SHP77 treated with DMSO at 0.1 percent for 48 hours (cell line): ENCODE data around the gene STAM2.
"Not testable (repeated sequence)": the region's sequence is repeated elsewhere in the genome, so short reads cannot be mapped to it uniquely, and the experiment has no call there.

Experiments used
- DNase-seq: peaks from one replicate; lab custom pipeline; 2025; lab: John Stamatoyannopoulos, UW

Gene STAM2

GRCh38 chr2:152106464-152106863 lies 69.1 kb downstream of the STAM2 start:
- no peak for DNase-seq

GRCh38 chr2:152103271-152103670 lies 72.3 kb downstream of the STAM2 start:
- DNase-seq = no peak

- DNase-seq = no peak
Observed at GRCh38 chr2:152100961-152101360, 74.6 kb downstream of the STAM2 start.

- no peak for DNase-seq
Observed at GRCh38 chr2:152099367-152100050, 76.1 kb downstream of the STAM2 start.

- DNase-seq = no peak
Observed at GRCh38 chr2:152098496-152099366, 76.8 kb downstream of the STAM2 start, which contains the start of gene CACNB4. TSS of gene CACNB4 (minus strand) at chr2:152099044.

- DNase-seq = no peak
Observed at GRCh38 chr2:152097801-152098495, 77.6 kb downstream of the STAM2 start.

- DNase-seq = no peak
Observed at GRCh38 chr2:152097290-152097800, 78.2 kb downstream of the STAM2 start.

- no peak for DNase-seq
Observed at GRCh38 chr2:152095146-152095545, 80.4 kb downstream of the STAM2 start.

- no peak for DNase-seq
Observed at GRCh38 chr2:152094014-152094413, 81.5 kb downstream of the STAM2 start.

GRCh38 chr2:152093464-152093863 lies 82.1 kb downstream of the STAM2 start:
- DNase-seq = no peak

GRCh38 chr2:152092095-152092494 lies 83.5 kb downstream of the STAM2 start:
- DNase-seq = no peak

GRCh38 chr2:152090726-152091125 lies 84.8 kb downstream of the STAM2 start:
- not testable (repeated sequence) for DNase-seq

GRCh38 chr2:152089238-152089637 lies 86.3 kb downstream of the STAM2 start:
- DNase-seq = no peak

- no peak for DNase-seq
Observed at GRCh38 chr2:152088006-152088405, 87.6 kb downstream of the STAM2 start.

GRCh38 chr2:152086231-152086630 lies 89.3 kb downstream of the STAM2 start:
- DNase-seq = no peak

GRCh38 chr2:152084076-152084475 lies 91.5 kb downstream of the STAM2 start:
- DNase-seq = no peak

- DNase-seq = no peak
Observed at GRCh38 chr2:152083202-152083875, 92.2 kb downstream of the STAM2 start.

GRCh38 chr2:152078662-152079061 lies 96.9 kb downstream of the STAM2 start:
- DNase-seq = no peak

GRCh38 chr2:152078023-152078422 lies 97.5 kb downstream of the STAM2 start:
- no peak for DNase-seq

- DNase-seq = no peak
Observed at GRCh38 chr2:152075461-152076050, 100.0 kb downstream of the STAM2 start.

- DNase-seq = no peak
Observed at GRCh38 chr2:152072011-152072410, 103.6 kb downstream of the STAM2 start.
